ENCODE results near the gene ZC3H4.
"Not testable (repeated sequence)": the region's sequence is repeated elsewhere in the genome, so short reads cannot be mapped to it uniquely, and the experiment has no call there.

Gene ZC3H4

DNA sequence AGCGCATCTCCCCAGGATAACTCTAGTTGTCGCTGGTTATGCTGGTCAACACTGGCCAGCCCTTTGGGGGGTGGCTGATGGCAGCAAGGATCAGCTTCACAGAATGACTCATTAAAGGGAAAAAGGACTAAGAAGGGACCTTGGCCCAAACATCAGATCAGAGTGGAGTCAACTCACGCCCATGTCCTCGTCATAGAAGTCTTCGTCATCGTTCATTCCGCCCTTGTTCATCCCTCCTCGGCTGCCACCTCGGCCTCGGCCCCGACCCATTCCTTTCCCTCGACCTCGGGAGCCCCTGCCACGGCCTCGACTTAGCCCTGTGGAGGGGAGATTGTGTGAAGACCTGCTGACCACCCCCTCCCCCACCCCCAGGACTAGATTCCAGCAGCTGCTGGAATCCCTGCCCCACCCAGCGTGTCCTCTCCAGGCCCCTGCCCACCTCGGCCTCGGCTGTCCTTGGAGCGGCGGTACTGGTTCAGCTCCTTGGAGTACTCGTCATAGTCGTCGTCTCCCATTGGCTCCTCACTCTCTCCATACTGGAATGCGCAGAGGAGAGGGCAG, 28.6 kb downstream of the ZC3H4 start:
- no peak for DNase-seq (ENCODE audit: low spot score)

DNA sequence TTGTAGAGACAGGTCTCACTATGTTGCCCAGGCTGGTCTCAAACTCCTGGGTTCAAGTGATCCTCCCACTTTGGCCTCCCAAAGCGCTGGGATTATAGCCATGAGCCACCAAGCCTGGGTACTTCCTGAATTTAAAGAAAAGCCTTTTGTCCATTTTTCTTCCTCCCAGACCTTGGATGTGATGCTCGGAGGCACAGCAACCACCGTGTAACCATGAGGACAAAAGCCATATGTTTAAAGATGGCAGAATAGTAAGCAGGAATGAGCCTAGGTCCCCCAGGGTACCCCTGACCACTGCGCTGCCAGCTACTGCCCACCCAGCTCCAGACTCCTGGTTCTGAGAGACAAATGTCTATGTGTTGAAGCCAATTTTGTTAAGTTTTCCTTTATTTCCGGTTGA, 31.1 kb downstream of the ZC3H4 start:
- DNase-seq (ENCODE audit: low spot score), result no peak

DNA sequence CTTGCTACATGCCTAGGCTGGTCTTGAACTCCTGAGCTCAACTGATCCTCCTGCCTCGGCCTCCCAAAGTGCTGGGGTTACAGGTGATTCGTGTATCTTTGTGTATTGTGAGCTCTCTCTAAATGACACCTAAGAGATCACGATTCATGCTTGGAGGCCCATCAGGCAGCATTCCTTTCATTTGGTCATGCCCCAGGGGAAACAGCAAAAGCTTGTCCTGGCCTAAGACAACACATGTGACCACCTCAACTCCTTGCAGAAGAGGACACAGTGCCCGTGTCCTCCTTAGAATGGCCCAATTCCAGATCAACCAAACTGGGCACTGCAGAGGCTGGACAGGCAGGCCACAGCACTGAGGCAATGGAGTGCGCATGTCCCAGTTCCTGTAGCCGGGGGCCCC, 32.5 kb downstream of the ZC3H4 start:
- no peak for DNase-seq (ENCODE audit: low spot score)

DNA sequence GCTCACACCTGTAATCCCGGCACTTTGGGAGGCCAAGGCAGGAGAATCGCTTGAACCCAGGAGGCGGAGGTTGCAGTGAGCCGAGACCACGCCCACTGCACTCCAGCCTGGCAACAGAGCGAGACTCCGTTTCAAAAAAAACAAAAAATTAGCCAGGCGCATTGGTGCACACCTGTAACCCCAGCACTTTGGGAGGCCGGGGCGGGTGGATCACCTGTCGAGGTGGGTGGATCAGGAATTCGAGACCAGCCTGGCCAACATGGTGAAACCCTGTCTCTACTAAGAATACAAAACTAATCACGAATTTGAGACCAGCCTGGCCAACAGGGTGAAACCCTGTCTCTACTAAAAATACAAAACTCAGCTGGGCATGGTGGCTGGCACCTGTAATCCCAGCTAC, 35.2 kb downstream of the ZC3H4 start:
- not testable (repeated sequence) for DNase-seq (ENCODE audit: low spot score)

DNA sequence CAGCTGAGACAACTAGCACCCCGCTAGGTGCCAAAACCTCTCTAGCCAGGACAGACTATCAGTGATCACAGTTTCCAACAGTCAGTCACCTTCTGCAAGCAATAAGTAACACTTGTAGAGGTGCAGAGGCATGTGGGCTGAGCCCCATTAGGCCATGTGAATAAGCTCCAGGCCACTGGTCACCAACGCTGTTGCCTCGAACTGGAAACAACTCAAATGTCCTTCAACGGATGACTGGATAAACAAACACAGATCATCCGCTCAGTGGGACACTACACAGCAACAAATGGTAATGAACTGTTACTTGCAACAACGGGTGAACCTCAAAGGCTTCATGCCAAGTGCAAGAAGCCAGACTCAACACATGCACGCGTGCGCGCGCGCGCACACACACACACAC, 37.6 kb downstream of the ZC3H4 start:
- DNase-seq (ENCODE audit: low spot score), result no peak

DNA sequence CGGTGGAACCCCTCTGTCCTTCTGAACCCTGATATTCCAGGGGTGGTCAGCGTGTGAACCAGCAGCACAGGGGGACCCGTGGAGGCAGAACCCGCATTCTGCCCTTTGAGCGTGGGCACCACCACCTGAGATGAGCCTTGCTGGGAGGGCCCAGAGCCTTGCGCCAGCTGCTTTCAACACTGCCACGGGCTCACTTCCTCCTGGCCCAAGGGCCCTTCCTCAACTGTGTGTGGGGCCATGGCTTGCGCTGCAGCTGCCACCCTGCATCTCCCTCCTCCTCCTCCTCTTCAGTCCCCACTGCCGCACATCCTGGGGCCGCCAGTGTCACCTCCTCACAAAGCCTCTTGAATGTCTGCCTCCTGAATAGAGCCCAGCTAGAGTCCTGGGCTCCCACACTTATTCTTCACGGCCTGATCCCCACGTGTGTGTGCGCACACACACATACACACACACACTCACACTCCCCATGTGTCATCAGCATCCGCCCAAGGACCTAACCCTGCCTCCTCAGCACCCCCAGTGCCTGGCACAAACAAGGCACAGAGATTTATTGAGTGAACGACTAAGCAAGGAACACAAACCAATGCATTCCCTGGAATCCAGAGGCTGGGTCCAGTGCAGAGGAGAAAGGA, 38.3 kb downstream of the ZC3H4 start:
- no peak for DNase-seq (ENCODE audit: low spot score)

DNA sequence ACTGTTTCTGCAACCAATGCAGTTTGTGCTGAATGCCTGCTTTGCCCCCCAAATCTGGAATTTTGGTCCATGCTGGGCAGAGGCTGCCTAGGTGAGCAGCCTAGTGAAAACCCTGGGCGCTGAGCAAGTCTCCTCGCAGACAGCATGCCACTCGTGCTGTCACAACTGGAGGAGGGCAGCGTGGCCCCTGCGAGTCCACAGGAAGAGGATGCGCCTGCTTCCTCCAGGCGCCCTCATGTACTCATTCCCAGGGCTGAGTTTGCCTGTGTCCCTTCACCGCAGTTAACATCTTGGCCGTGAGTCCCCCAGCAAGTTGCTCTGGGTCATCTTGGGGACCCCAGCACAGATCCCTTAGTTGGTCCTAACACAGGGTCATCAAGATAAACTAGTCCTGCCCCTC, 39.0 kb downstream of the ZC3H4 start:
- no peak for DNase-seq (ENCODE audit: low spot score)

DNA sequence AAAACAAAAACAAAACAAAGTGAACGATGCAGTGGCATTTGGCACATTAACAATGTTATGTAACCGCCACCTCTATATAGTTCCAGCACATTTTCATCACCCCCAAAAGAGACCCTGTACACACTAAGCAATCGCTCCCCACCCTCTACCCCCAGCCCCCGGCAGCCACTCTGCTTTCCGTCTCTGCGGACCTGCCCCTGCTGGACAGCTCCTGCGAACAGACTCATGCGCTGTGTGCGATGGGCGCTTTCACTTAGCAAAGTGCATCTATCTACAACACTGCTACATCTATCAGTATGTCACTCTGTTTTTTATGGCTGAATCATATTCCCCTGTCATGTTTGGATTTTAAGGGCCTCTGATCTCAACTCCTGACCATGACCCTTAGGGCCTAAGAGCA, 40.0 kb downstream of the ZC3H4 start:
- DNase-seq (ENCODE audit: low spot score), result no peak

DNA sequence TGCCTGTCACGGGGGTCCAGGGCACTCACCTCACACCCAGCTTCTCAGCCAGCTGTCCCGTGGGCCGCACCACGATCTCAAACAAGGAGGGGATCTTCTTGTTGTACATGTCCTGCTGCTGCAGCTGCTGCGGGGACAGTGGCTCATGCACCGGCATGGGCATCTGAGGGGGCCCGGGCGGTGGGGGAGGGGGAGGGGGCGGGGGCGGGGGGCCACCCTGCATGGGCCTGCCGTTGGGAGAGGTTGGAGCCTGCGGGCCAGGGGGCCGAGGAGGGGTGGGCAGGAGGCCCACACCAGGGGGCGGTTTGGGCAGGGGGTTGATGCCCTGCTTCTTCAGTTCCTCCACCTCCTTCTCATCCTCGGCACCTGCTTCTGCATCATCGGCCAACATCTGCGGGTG, 41.3 kb downstream of the ZC3H4 start:
- DNase-seq (ENCODE audit: low spot score), result no peak

DNA sequence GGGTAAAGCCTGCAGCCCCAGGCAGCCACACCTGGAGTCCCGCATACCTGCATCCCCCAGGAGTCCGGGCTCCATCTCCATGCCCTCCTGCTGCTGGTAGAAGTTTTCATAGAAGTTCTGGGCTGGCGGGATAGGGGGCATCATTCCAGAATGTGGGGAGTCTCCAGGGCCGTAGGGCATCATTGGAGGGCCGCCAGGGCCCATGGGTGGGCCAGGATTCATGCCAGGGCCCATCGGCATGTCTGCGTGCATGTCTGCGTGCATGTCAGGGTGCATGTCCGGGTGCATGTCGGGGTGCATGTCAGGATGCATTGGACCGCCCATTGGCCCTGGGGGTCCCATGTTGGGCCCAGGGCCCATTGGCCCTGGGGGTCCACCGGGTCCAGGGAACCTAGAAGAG, 41.8 kb downstream of the ZC3H4 start:
- DNase-seq (ENCODE audit: low spot score), result no peak

DNA sequence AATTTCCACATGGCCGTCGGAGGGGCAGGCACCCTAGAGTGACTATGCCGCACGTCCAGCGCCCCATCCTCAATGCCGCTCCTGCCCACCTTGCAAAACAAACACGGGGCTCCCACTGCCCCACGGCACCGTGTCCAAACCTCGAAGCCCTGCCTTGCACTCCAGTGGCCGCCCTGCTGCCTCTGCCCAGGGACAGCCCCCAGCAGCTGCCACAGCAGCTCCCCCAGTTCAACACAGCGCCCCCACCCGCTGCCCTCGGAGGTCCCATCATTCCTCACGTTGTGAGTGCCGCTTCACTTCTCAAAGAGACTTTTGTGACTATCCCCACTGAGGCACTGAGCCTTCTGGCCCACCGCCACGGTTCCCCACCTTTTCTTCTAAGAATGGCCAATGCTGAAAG, 42.8 kb downstream of the ZC3H4 start:
- no peak for DNase-seq (ENCODE audit: low spot score)

DNA sequence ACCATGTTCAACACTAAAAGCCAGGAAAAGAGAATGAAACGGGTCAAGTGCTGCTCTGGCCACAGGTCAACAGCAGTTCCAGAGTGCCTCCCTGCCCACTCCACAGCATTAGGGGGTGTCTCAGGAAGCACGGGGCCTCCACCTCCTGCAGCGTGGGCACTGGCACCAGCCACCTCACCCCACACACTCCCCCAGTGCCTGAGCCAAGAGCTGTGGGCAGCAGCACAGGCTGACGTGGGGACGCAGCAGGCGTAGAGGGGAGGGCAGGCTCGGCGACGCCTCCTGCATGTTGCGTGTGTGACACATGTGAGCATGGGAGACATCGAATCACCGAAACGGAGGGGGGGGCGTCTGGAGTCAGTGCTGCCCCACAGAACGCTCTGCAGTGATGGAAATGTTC, 43.8 kb downstream of the ZC3H4 start:
- DNase-seq (ENCODE audit: low spot score), result no peak

DNA sequence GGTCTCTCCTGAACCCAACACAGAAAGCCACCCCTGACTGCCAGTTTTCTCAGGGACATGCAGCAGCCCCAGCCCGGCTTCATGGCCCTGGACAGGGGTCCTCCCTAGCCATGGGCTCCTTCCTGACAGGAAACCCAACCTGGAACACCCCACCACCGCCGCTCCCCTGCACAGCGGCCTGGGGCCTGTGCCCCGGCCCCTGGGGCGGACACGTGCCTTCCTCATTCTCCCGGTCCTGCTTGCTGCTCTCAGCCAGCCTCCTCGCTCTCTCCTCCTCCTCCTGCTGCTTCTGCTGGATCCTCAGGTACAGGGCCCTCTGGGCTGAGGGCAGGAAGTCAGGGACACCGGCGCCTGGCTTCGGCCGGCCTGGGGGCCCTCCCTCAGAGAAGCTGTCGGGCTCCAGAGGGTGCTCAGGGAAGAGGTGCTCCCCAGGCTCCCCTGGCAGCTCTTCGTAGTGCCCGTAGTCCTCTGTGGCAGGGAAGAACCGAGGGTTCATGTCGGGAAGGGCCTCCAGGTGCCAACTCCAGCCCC, 44.6 kb downstream of the ZC3H4 start:
- no peak for DNase-seq (ENCODE audit: low spot score)

DNA sequence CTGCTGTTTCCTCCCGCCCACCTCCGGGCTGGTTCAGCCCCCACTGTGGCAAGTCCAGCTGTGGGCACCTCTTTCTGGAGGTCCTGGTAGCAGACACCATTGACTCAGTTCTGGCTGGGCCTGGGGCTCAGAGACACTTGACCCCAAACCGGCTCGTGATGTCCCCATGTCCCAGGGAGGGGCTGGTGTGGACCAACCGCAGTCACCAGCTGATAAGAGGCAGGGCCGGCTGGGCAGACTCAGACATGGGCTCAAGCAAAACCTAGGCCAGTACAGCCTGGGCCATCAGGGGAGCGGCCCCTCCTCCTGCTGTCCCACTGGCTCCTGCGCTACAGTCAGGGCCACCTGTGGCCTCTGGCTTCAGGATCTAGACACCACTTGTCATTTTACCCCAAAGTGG, 45.3 kb downstream of the ZC3H4 start:
- DNase-seq (ENCODE audit: low spot score), result no peak

DNA sequence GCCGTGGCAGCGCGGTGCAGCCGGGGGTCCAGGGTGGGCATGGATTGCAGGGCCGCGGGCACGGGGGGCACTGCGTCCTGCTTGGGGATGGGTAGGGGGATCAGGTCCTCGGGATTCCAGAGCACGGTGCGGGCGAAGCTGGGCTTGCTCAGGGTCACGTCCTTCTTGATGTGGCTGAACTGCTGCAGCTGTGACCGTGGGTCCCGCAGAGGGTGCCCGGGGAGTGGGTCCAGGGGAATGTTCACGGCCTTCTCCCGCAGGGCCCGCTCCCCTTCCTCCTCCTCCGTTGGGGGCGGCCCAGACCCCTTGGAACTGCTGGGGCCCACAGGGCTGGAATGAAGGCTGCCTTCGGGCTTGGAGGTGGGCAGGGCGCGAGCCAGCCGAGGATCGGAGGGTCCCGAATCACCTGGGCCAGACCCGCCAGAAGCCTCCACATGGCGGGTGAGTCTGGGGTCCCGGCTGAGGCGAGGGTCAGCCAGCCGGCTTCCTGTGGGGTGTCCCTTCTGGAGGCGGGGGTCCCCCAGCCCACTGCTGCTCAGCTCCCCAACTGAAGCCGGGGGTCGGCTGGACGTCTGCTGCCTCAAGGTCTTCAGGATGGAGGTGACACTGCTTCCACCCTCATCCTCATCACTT, 46.2 kb downstream of the ZC3H4 start:
- no peak for DNase-seq (ENCODE audit: low spot score)

DNA sequence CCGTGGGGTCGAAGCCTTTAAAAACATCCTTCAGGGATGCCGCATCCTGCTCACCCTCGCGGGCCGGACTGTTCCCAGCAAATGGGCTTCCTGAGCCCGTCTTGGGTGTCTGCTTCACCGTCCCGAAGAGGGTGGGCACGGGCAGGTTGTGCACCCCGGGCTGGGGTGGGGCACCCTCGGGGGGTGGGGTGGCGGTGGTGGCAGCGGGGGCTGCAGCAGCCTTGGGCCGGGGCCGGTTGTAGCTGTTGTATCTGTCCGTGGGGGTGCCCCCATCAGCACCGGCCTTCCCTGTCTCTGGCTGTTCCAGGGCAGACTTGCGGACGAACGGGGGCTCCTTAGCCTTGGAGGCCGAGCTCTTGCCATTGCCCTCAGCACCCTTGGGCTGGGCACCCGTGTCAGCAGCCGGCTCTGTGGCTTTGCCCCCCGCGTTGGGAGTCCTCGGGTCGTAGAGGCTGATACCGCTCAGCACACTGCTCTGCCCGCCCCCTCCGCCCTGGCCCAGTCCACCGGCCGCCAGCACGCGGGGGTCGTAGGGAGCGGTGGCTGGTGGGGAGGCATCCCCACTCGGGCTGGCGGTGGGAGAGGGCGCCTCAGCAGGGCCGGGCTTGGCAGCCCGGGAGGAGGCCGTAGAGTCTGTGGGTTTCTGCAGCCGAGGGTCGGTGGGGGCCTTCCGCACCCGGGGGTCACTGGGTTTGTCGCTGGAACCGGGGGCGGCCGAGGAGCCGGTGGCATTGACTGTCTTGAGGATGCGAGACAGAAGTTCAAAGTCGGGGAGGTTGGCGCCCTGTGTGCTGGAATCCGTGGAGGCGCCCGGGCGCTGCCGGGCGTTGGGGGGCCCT, 47.0 kb downstream of the ZC3H4 start:
- no peak for DNase-seq (ENCODE audit: low spot score)

DNA sequence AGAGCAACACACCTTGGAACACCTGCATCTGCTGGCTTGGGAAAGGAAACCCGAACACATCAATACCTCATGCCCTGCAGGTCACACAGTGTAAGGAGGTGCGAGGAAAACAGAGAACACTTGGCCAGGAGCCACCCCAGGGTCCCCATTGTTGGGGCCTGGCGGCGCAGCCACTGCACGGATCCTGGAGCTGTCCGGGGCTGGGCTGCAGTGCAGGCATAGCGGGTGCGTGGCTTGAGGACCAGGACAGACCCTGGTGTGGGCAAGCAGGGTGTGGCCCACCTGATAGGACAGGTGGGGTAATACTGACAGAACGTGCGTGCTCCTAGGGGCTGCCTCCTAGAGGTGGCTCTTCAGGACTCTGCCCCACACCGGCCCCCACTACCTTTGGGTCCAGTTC, 48.3 kb downstream of the ZC3H4 start:
- no peak for DNase-seq (ENCODE audit: low spot score)

DNA sequence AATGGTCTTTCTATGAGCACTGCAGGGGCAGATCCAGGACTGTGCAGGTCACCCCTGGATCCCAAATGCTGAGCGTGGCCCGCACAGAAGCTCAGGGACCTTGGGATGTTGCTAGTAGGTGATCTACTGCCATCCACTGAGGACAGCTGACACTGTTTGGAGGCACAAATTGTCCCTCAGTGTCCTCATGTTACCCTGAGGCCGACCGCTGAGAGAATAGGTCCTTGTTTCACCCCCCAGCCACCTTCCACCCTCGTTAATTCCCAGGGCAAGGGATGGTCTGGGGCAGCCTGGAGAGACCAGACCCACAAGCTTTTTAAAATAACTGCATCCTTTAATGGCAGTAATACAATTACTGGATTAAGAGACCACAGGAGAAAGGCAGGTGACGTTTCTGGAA, 49.7 kb downstream of the ZC3H4 start:
- no peak for DNase-seq (ENCODE audit: low spot score)

DNA sequence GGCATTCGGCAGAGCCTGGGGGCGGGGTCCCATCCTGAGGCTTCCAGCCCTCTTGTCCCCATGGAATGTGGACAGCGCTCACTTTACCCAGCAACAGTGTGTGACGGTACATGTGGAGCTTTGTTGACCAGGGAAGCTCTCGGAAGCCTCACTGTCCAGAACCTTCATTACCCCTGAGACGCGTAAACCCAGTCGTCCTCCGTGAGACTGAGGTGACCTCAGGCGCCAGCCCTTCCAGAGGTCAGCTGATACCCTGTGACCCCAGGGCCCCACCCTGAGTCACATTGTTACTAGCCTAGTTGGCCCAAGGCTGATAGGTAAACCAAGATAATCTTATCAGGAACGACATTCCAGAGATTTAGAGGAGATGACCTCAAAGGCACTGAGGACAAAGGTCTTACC, 55.0 kb downstream of the ZC3H4 start:
- no peak for DNase-seq (ENCODE audit: low spot score)

DNA sequence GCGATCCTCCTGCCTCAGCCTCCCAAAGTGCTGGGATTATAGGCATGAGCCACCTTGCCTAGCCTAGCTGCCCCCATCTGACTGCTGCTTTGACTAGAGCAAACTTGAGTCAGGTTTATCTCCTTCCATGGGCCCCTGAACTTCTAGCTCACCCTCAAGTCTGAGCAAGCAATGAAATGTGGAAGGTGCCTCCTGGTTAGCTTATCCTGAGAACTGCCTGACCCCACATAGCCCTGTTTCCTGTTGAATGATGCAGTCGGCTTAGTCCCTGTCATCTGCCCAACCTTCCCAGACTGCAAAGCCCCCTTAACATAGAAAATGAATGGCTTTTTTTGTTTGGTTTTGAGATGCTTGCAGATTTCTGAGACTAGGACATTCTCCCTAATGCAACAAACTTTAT, 56.2 kb downstream of the ZC3H4 start:
- no peak for DNase-seq (ENCODE audit: low spot score)

DNA sequence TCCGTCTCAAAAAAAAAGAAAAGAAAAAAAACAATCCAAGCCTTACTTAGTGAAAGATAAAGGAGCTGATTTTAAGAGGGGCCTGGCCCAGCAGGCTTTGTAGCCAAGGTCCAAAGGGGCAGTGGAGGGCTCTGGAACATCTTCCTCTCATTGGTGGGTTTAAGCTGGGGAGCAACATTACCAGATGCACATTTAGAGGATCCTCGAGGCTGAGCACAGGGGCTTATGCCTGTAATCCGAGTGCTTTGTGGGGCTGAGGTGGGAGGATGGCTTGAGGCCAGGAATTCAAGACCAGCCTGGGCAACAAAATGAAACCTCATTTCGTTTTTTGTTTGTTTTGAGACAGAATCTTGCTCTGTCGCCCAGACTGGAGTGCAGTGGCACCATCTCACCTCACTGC, 57.2 kb downstream of the ZC3H4 start:
- DNase-seq (ENCODE audit: low spot score), result no peak

DNA sequence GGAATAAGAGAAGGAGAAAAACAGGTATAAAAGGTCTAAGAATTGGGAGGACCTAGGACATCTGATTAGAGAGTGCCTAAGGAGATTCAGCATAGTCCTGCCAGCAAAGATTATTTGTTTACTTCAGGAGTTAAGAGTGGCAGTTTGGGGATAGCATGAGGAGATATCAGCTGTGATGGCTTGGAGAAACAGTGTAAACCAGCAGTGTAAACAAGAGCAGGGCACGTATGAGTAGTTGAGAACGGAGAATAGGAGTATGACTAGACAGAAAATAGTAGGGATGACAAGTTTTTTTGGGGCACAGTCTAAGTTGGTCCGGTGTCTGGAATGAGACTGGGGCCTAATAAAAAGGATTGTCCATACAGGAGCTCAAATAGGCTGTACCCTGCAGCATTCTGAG, 63.0 kb downstream of the ZC3H4 start:
- not testable (repeated sequence) for DNase-seq (ENCODE audit: low spot score)

DNA sequence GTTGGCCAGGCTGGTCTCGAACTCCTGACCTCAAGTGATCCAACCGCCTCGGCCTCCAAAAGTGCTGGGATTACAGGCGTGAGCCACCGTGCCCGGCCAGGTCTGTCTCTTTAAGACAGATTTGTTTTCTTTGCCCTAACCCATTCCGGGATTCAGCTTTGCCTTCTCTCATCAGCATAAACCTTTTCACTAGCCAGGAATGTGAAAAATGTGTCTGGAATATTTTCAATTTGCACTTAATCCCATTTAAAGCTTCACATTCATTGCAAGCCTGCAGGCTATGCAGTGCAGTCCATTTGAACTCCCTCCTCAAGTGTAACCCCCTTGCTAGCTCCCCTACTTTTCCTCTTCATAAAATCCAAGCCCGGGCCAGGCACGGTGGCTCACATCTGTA, 64.3 kb downstream of the ZC3H4 start:
- DNase-seq (ENCODE audit: low spot score), result no peak
